HEK293T (cell line): ENCODE data around the gene ZBTB17.

Experiments used
- CTCF ChIA-PET: fragments of 350-600 bp; formaldehyde crosslinking; extraction: SDS; loops from one replicate; lab custom pipeline; 2021; ENCODE audit warnings: antibody characterized with exemption, inconsistent platforms; lab: Yijun Ruan, JAX
- POLR2A ChIA-PET: fragments of 350-600 bp; formaldehyde crosslinking; extraction: SDS; loops from one replicate; lab custom pipeline; 2020; ENCODE audit warnings: antibody characterized with exemption, inconsistent platforms; lab: Yijun Ruan, JAX
- DNase-seq: peaks from one replicate; pipeline ENCODE4 v3.0.0; 2012; ENCODE audit warnings: mixed read lengths; ENCODE audit errors: extremely low spot score
- ARNT ChIP-seq: fragments of 450-650 bp; IDR thresholded peaks from 2 replicates; pipeline ENCODE4 v1.6.1; 2017; ENCODE audit warnings: mild to moderate bottlenecking
- BHLHE40 ChIP-seq: fragments of 450-650 bp; IDR thresholded peaks from 2 replicates; pipeline ENCODE4 v1.6.1; 2016; ENCODE audit warnings: mild to moderate bottlenecking, moderate library complexity, borderline replicate concordance
- CTBP1 ChIP-seq: fragments of 450-650 bp; IDR thresholded peaks from 2 replicates; pipeline ENCODE4 v1.6.1; 2016; ENCODE audit warnings: borderline replicate concordance
- ELF4 ChIP-seq: fragments of 450-650 bp; IDR thresholded peaks from 2 replicates; pipeline ENCODE4 v1.6.1; 2017; ENCODE audit warnings: antibody characterized with exemption
- FOXA1 ChIP-seq: fragments of 450-650 bp; IDR thresholded peaks from 2 replicates; pipeline ENCODE4 v1.6.1; 2016; ENCODE audit warnings: mild to moderate bottlenecking
- FOXK2 ChIP-seq: fragments of 450-650 bp; IDR thresholded peaks from 2 replicates; pipeline ENCODE4 v1.6.1; 2016; ENCODE audit warnings: mild to moderate bottlenecking
- FOXM1 ChIP-seq: fragments of 450-650 bp; IDR thresholded peaks from 2 replicates; pipeline ENCODE4 v1.6.1; 2017; ENCODE audit warnings: mild to moderate bottlenecking, borderline replicate concordance
- HDGF ChIP-seq: fragments of 450-650 bp; IDR thresholded peaks from 2 replicates; pipeline ENCODE4 v1.6.1; 2017; ENCODE audit warnings: antibody characterized with exemption, borderline replicate concordance
- L3MBTL2 ChIP-seq: fragments of 450-650 bp; conservative IDR thresholded peaks from 2 replicates; pipeline ENCODE4 v1.6.1; 2016; ENCODE audit warnings: mild to moderate bottlenecking
- LEF1 ChIP-seq: fragments of 450-650 bp; IDR thresholded peaks from 2 replicates; pipeline ENCODE4 v1.6.1; 2017; ENCODE audit warnings: mild to moderate bottlenecking, borderline replicate concordance
- NFRKB ChIP-seq: fragments of 450-650 bp; IDR thresholded peaks from 2 replicates; pipeline ENCODE4 v1.6.1; 2016; ENCODE audit warnings: mild to moderate bottlenecking, moderate library complexity
- PKNOX1 ChIP-seq: fragments of 450-650 bp; IDR thresholded peaks from 2 replicates; pipeline ENCODE4 v1.6.1; 2016
- SP1 ChIP-seq: fragments of 450-650 bp; IDR thresholded peaks from 2 replicates; pipeline ENCODE4 v1.6.1; 2017
- SUZ12 ChIP-seq: fragments of 450-650 bp; IDR thresholded peaks from 2 replicates; pipeline ENCODE4 v1.6.1; 2016; ENCODE audit warnings: mild to moderate bottlenecking
- TARDBP ChIP-seq: fragments of 450-650 bp; IDR thresholded peaks from 2 replicates; pipeline ENCODE4 v1.6.1; 2016
- ZNF384 ChIP-seq: fragments of 450-650 bp; IDR thresholded peaks from 2 replicates; pipeline ENCODE4 v1.6.1; 2016

ZBTB17 gene

GRCh38 chr1:16012590-16013219 is 36.8 kb upstream of the ZBTB17 start:
- no peak for DNase-seq
- POLR2A ChIA-PET, result no interaction called here
- no peak for TF ChIP-seq NFRKB
- no peak for TF ChIP-seq FOXK2
- TF ChIP-seq SUZ12, result no peak
- TF ChIP-seq ARNT, result no peak
- TF ChIP-seq FOXM1, result no peak
- CTCF ChIA-PET, result no interaction called here

GRCh38 chr1:16011936-16012589 is 36.2 kb upstream of the ZBTB17 start:
- ChIA-PET POLR2A (no interaction called here), CTCF (no interaction called here)
- TF ChIP-seq ARNT (no peak), SUZ12 (no peak), FOXA1 (no peak), L3MBTL2 (no peak), ELF4 (no peak), HDGF (no peak), SP1 (no peak), FOXK2 (no peak), TARDBP (no peak), ZNF384 (no peak), LEF1 (no peak), BHLHE40 (no peak), PKNOX1 (no peak), NFRKB (no peak), FOXM1 (no peak), CTBP1 (no peak)
- no peak for DNase-seq

DNA sequence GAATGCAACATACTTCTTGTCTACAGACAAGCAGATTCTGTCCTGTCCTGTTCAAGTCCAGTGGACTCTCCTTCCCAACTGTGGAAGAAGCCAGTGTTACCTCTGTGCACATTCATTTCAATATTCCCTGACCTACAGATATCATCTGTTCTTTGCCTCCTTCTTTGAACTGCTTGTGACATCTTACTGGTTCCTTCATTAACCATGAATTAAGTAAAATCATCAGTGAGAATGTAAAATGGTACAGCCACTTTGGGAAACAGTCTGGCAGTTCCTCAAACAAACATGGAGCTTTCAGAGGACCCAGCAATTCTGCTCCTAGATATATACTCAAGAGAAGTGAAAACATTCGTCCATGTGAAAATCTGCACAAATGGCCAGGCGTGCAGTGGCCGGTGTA is 34.9 kb upstream of the ZBTB17 start:
- no peak for DNase-seq
- POLR2A ChIA-PET, result interaction anchor here (1.7 kb wide), 1 partner anchor 43 kb away, joined by 4 read pairs; no protein-coding TSS in a partner anchor
- CTCF ChIA-PET, result interaction anchor here (1.0 to 1.4 kb wide), 2 partner anchors 8 to 9 kb away, joined by 3 read pairs; partner anchors contain the start of gene HSPB7
- TF ChIP-seq FOXM1 (no peak), ELF4 (no peak), ZNF384 (no peak), PKNOX1 (no peak), TARDBP (no peak), FOXK2 (no peak), ARNT (no peak)

- DNase-seq, result no peak
- CTCF ChIA-PET, result interaction anchor here (0.5 to 1.4 kb wide), 9 partner anchors 9 to 133 kb away, joined by 3 to 6 read pairs (median 3); partner anchors contain the start of gene HSPB7
- TF ChIP-seq FOXM1, result no peak
- no peak for TF ChIP-seq PKNOX1
- no peak for TF ChIP-seq HDGF
- no peak for TF ChIP-seq L3MBTL2
- TF ChIP-seq BHLHE40, result no peak
- TF ChIP-seq SUZ12, result no peak
- no peak for TF ChIP-seq ARNT
- TF ChIP-seq CTBP1, result no peak
- no peak for TF ChIP-seq FOXA1
- TF ChIP-seq TARDBP, result no peak
- TF ChIP-seq FOXK2, result no peak
- no peak for TF ChIP-seq ELF4
- no peak for TF ChIP-seq NFRKB
- no peak for TF ChIP-seq ZNF384
- TF ChIP-seq LEF1, result no peak
- TF ChIP-seq SP1, result no peak
- POLR2A ChIA-PET, result interaction anchor here (1.7 kb wide), 1 partner anchor 44 kb away, joined by 4 read pairs; no protein-coding TSS in a partner anchor
Measured at GRCh38 chr1:16009678-16010077, 33.8 kb upstream of the ZBTB17 start.

GRCh38 chr1:16009030-16009460 is 33.1 kb upstream of the ZBTB17 start:
- POLR2A ChIA-PET, result no interaction called here
- TF ChIP-seq LEF1 (no peak), ZNF384 (no peak), TARDBP (no peak), NFRKB (no peak), FOXA1 (no peak), PKNOX1 (no peak), ELF4 (no peak), HDGF (no peak), SUZ12 (no peak), ARNT (no peak), FOXK2 (no peak), CTBP1 (no peak), SP1 (no peak), L3MBTL2 (no peak), BHLHE40 (no peak), FOXM1 (no peak)
- DNase-seq, result peak; percentile 78
- CTCF ChIA-PET, result interaction anchor here (0.5 to 1.4 kb wide), 8 partner anchors 9 to 132 kb away, joined by 3 to 6 read pairs (median 3); partner anchors contain the start of gene HSPB7
